ENCODE data around the gene TENM4.
"Not testable (repeated sequence)": the region's sequence is repeated elsewhere in the genome, so short reads cannot be mapped to it uniquely, and the experiment has no call there.

TENM4 gene

GRCh38 chr11:78641541-78641940 is 799.3 kb downstream of the TENM4 start:
- no peaks in the 10 kb centered on the region for H3K9me3 ChIP-seq (ENCODE audit: control insufficient read depth, low read length)
- H3K4me3 ChIP-seq (ENCODE audit: low read length), result no peak overlapping the region
- no peak overlapping the region for H3K9ac ChIP-seq (ENCODE audit: low read length)
- H3K4me1 ChIP-seq (ENCODE audit: control insufficient read depth, insufficient read depth, low read length), result no peaks in the 10 kb centered on the region
- no peaks in the 10 kb centered on the region for H3K36me3 ChIP-seq (ENCODE audit: control insufficient read depth, insufficient read depth, low read length)
- no peaks in the 10 kb centered on the region for H3K27me3 ChIP-seq (ENCODE audit: control insufficient read depth, insufficient read depth, low read length)

- no peaks in the 10 kb centered on the region for H3K27me3 ChIP-seq (ENCODE audit: control insufficient read depth, insufficient read depth, low read length)
- no peaks in the 10 kb centered on the region for H3K4me1 ChIP-seq (ENCODE audit: control insufficient read depth, insufficient read depth, low read length)
- no peak overlapping the region for H3K4me3 ChIP-seq (ENCODE audit: low read length)
- H3K9ac ChIP-seq (ENCODE audit: low read length), result no peak overlapping the region
- H3K9me3 ChIP-seq (ENCODE audit: control insufficient read depth, low read length), result no peaks in the 10 kb centered on the region
- no peaks in the 10 kb centered on the region for H3K36me3 ChIP-seq (ENCODE audit: control insufficient read depth, insufficient read depth, low read length)
These were observed 802.0 kb downstream of the TENM4 start for GRCh38 chr11:78638704-78639380.

DNA sequence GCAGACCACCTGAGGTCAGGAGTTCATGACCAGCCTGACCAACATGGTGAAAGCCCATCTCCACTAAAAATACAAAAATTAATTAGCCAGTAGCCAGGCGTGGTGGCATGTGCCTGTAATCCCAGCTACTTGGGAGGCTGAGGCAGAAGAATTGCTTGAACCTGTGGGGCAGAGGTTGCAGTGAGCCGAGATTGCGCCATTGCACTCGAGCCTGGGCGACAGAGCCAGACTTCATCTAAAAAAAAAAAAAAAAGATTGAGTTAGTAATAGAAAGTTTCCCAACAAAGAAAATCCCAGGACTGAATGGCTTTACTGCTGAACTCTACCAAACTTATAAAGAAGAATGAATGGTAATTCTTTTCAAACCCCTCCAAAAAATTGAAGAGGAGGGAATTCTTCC is 803.3 kb downstream of the TENM4 start:
- H3K9ac ChIP-seq (ENCODE audit: low read length); H3K4me3 ChIP-seq (ENCODE audit: low read length); H3K4me1 ChIP-seq (ENCODE audit: control insufficient read depth, insufficient read depth, low read length); H3K36me3 ChIP-seq (ENCODE audit: control insufficient read depth, insufficient read depth, low read length); H3K9me3 ChIP-seq (ENCODE audit: control insufficient read depth, low read length); H3K27me3 ChIP-seq (ENCODE audit: control insufficient read depth, insufficient read depth, low read length): not testable (repeated sequence)

- Histone ChIP-seq H3K27me3 (ENCODE audit: control insufficient read depth, insufficient read depth, low read length) (peaks cover 5% of the 10 kb centered on the region), H3K36me3 (ENCODE audit: control insufficient read depth, insufficient read depth, low read length) (no peaks in the 10 kb centered on the region), H3K4me1 (ENCODE audit: control insufficient read depth, insufficient read depth, low read length) (no peaks in the 10 kb centered on the region), H3K9ac (ENCODE audit: low read length) (no peak overlapping the region), H3K4me3 (ENCODE audit: low read length) (no peak overlapping the region), H3K9me3 (ENCODE audit: control insufficient read depth, low read length) (no peaks in the 10 kb centered on the region)
These were observed 804.9 kb downstream of the TENM4 start for GRCh38 chr11:78635814-78636506.

DNA sequence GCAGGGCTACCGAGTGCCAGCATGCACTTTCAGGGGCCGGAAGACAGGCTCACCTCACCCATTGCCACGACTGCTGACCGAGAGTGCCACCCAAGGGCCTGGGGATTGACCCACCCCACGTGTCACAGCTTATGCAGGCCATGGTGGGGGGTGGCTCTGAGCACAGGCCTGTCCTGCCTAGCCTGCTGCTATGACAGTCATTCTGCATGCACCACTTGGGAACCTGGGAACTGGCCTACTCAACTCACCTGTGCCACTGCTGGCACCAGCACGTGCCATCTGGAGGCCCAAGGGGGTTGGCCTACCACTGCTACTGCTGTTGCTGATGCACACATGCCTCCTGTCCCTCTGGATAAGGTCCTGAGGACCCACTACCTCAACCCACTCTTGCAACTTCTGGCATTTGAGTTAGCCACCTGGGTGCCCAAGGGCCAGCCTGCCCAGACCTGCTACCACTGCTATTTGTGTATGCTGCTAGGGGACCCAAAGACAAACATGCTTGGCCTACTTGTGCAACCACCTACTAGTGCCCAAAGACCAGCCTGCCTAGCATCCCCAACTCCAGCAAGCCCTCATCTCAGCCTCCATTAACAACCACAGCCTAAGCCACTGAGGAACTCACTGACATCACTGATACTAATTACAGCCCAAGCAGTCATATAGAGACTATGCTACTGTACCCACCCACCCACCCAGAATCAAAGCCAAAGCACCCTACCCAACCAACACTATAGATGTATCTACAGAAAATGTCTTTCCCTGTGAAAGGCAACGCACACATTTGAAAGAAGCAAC is 807.1 kb downstream of the TENM4 start:
- Histone ChIP-seq H3K36me3 (ENCODE audit: control insufficient read depth, insufficient read depth, low read length) (no peaks in the 10 kb centered on the region), H3K27me3 (ENCODE audit: control insufficient read depth, insufficient read depth, low read length) (peaks cover 5% of the 10 kb centered on the region), H3K4me1 (ENCODE audit: control insufficient read depth, insufficient read depth, low read length) (no peaks in the 10 kb centered on the region), H3K4me3 (ENCODE audit: low read length) (no peak overlapping the region), H3K9me3 (ENCODE audit: control insufficient read depth, low read length) (no peaks in the 10 kb centered on the region), H3K9ac (ENCODE audit: low read length) (no peak overlapping the region)

DNA sequence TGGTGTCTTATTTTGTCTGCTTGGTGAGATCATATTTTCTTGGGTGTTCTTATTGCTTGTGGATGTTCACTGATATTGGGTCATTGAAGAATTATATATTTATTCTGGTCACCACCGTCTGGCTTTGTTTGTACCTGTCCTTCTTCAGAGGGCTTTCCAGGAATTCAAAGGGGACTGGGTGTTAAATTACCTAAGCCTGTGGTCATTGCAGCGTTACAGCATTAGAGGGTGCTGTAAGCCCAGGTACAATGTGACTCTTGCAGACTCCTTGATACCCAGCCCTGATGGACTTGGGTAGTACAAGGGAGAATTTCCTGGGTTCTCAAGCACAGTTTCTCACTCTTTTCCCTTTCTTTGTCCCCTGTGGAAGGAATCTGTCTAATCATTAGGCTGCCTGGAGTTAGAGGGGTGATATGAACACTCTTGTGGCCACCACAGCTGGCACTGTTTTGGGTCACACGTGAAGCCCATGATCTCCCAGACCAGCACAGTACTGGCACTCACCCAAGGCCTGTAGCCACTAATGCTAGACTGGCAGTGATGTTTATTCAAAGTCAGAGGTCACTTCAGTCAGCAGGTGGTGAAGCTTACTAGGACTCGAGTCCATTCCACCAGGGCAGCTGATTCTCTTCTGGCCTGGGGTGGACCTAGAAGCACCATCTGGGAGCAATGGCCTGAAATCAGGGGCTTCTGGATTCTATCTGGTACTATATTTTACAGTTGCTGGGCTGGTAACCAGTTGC is 810.1 kb downstream of the TENM4 start:
- Histone ChIP-seq H3K4me3 (ENCODE audit: low read length) (no peak overlapping the region), H3K9me3 (ENCODE audit: control insufficient read depth, low read length) (no peaks in the 10 kb centered on the region), H3K36me3 (ENCODE audit: control insufficient read depth, insufficient read depth, low read length) (no peaks in the 10 kb centered on the region)

GRCh38 chr11:78630155-78630554 is 810.7 kb downstream of the TENM4 start:
- Histone ChIP-seq H3K4me3 (ENCODE audit: low read length) (no peak overlapping the region), H3K9me3 (ENCODE audit: control insufficient read depth, low read length) (no peaks in the 10 kb centered on the region), H3K4me1 (ENCODE audit: control insufficient read depth, insufficient read depth, low read length) (no peaks in the 10 kb centered on the region), H3K36me3 (ENCODE audit: control insufficient read depth, insufficient read depth, low read length) (no peaks in the 10 kb centered on the region), H3K9ac (ENCODE audit: low read length) (no peak overlapping the region), H3K27me3 (ENCODE audit: control insufficient read depth, insufficient read depth, low read length) (peaks cover 5% of the 10 kb centered on the region)

More for the DNA sequence above, 810.1 kb downstream of the TENM4 start:
- Histone ChIP-seq H3K9ac (ENCODE audit: low read length) (no peak overlapping the region), H3K27me3 (ENCODE audit: control insufficient read depth, insufficient read depth, low read length) (peaks cover 5% of the 10 kb centered on the region), H3K4me1 (ENCODE audit: control insufficient read depth, insufficient read depth, low read length) (no peaks in the 10 kb centered on the region)

GRCh38 chr11:78622666-78623065 is 818.2 kb downstream of the TENM4 start:
- H3K27me3 ChIP-seq (ENCODE audit: control insufficient read depth, insufficient read depth, low read length), result no peaks in the 10 kb centered on the region
- H3K36me3 ChIP-seq (ENCODE audit: control insufficient read depth, insufficient read depth, low read length), result no peaks in the 10 kb centered on the region
- H3K4me3 ChIP-seq (ENCODE audit: low read length), result no peak overlapping the region
- H3K4me1 ChIP-seq (ENCODE audit: control insufficient read depth, insufficient read depth, low read length), result no peaks in the 10 kb centered on the region
- H3K9me3 ChIP-seq (ENCODE audit: control insufficient read depth, low read length), result no peaks in the 10 kb centered on the region
- H3K9ac ChIP-seq (ENCODE audit: low read length), result no peak overlapping the region

DNA sequence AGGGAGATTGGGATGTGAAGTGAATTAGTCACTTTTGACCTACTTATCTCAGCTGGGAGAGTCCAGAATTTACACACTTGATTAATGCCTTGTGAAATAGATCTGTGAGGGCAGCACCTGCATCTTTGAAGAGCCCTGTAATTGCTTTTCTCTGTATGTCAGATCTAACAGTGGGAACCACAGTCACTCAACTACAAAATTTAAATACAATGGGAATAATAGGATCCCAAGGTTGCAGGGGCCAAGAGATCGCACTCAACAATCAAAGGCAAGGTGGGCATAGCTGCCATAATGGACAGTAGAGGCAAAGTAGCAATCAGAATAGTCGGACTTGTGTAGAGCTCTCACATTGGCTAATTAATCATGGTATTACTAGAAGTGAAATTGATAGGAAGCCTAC is 820.7 kb downstream of the TENM4 start:
- no peak overlapping the region for H3K4me3 ChIP-seq (ENCODE audit: low read length)
- H3K9ac ChIP-seq (ENCODE audit: low read length), result no peak overlapping the region
- no peaks in the 10 kb centered on the region for H3K4me1 ChIP-seq (ENCODE audit: control insufficient read depth, insufficient read depth, low read length)
- no peaks in the 10 kb centered on the region for H3K27me3 ChIP-seq (ENCODE audit: control insufficient read depth, insufficient read depth, low read length)
- H3K36me3 ChIP-seq (ENCODE audit: control insufficient read depth, insufficient read depth, low read length), result no peaks in the 10 kb centered on the region
- H3K9me3 ChIP-seq (ENCODE audit: control insufficient read depth, low read length), result no peaks in the 10 kb centered on the region

- Histone ChIP-seq H3K27me3 (ENCODE audit: control insufficient read depth, insufficient read depth, low read length) (no peaks in the 10 kb centered on the region), H3K9me3 (ENCODE audit: control insufficient read depth, low read length) (no peaks in the 10 kb centered on the region), H3K4me1 (ENCODE audit: control insufficient read depth, insufficient read depth, low read length) (no peaks in the 10 kb centered on the region), H3K36me3 (ENCODE audit: control insufficient read depth, insufficient read depth, low read length) (no peaks in the 10 kb centered on the region), H3K4me3 (ENCODE audit: low read length) (no peak overlapping the region), H3K9ac (ENCODE audit: low read length) (no peak overlapping the region)
These were observed 825.1 kb downstream of the TENM4 start for GRCh38 chr11:78615724-78616123.

DNA sequence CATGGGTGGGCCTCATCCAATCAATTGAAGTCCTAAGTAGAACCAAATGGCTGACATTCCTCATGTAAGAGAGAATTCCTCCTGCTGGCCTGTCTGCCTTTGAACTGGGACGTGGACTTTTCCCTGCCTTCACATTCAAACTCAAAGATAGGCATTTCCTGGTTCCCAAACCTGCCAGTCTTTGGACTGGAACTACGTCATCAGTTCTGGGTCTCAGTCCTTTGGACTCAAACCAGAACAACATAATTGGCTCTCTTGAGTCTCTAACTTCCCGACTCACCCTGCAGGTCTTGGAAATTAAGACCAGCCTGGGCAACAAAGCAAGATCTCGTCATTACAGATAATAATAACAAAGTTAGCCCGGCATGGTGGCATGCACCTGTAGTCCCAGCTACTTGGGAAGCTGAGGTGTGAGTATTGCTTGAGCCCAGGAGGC is 827.4 kb downstream of the TENM4 start:
- H3K36me3 ChIP-seq (ENCODE audit: control insufficient read depth, insufficient read depth, low read length), result no peaks in the 10 kb centered on the region
- no peak overlapping the region for H3K9ac ChIP-seq (ENCODE audit: low read length)
- no peaks in the 10 kb centered on the region for H3K27me3 ChIP-seq (ENCODE audit: control insufficient read depth, insufficient read depth, low read length)
- no peaks in the 10 kb centered on the region for H3K9me3 ChIP-seq (ENCODE audit: control insufficient read depth, low read length)
- peaks cover 3% of the 10 kb centered on the region for H3K4me1 ChIP-seq (ENCODE audit: control insufficient read depth, insufficient read depth, low read length)
- H3K4me3 ChIP-seq (ENCODE audit: low read length), result no peak overlapping the region

Measured in mucosa of stomach (tissue), 1 donor.